Right kidney (tissue), 1 donor: ENCODE data around the gene PARK7.

Experiments
- DNase-seq: peaks from one replicate; pipeline ENCODE4 v3.0.0-alpha.2; 2016

PARK7 gene

GRCh38 chr1:7983086-7983778, 21.7 kb downstream of the PARK7 start:
- no peak for DNase-seq

- DNase-seq: no peak
These were observed 23.3 kb downstream of the PARK7 start for GRCh38 chr1:7984811-7985210.

GRCh38 chr1:7985851-7986612, 24.5 kb downstream of the PARK7 start:
- no peak for DNase-seq

- DNase-seq: no peak
These were observed 26.0 kb downstream of the PARK7 start for GRCh38 chr1:7987528-7987927.

GRCh38 chr1:7988576-7988975, 27.1 kb downstream of the PARK7 start:
- no peak for DNase-seq

GRCh38 chr1:7989762-7990428, 28.4 kb downstream of the PARK7 start:
- DNase-seq: no peak

- DNase-seq: no peak
These were observed 30.3 kb downstream of the PARK7 start for GRCh38 chr1:7991504-7992440.

- no peak for DNase-seq
These were observed 31.4 kb downstream of the PARK7 start for GRCh38 chr1:7992885-7993284.

- no peak for DNase-seq
These were observed 32.3 kb downstream of the PARK7 start for GRCh38 chr1:7993593-7994479.

- DNase-seq: no peak
These were observed 33.3 kb downstream of the PARK7 start for GRCh38 chr1:7994827-7995226.

GRCh38 chr1:7995437-7995836, 33.9 kb downstream of the PARK7 start:
- DNase-seq: no peak

- DNase-seq: no peak
These were observed 40.9 kb downstream of the PARK7 start for GRCh38 chr1:8002329-8002910.

GRCh38 chr1:8002921-8003320, 41.4 kb downstream of the PARK7 start:
- DNase-seq: no peak

- no peak for DNase-seq
These were observed 42.1 kb downstream of the PARK7 start for GRCh38 chr1:8003438-8004112.

- no peak for DNase-seq
These were observed 42.7 kb downstream of the PARK7 start for GRCh38 chr1:8004113-8004802.

- DNase-seq: no peak
These were observed 43.5 kb downstream of the PARK7 start for GRCh38 chr1:8004803-8005573.

- no peak for DNase-seq
These were observed 44.8 kb downstream of the PARK7 start for GRCh38 chr1:8006037-8006963.
